ENCODE measurements around the gene DAZAP2. TPM values are rescaled to one million over a fixed set of nuclear protein-coding genes. Genes with fewer than 3 reads are reported as not detected.

DAZAP2 gene
- polyA plus RNA-seq, 1 donor from 2014 or later: 97.9 TPM

DNA sequence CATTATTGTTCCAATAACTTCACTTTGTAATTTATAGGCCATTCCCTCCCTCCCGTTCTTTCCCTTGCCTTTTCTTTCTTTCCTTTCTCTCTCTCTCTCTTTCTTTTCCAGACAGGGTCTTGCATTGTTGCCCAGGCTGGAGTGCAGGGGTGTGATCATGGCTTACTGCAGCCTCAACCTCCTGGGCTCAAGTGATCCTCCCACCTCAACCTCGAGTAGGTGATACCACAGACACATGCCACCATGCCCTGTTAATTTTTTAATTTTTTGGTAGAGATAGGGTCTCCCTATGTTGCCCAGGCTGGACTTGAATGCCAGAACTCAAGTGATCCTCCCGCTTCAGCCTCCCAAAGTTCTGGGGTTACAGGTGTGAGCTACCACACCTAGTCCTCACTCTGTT lies 14.0 kb upstream of the DAZAP2 start:
- H3K9me2 ChIP-seq (ENCODE audit: insufficient read depth, low read length): no peaks in the 10 kb centered on the region
- peak overlapping the region; percentile 79 for H3K27ac ChIP-seq (ENCODE audit: low read length)
- no peaks in the 10 kb centered on the region for H3K27me3 ChIP-seq (ENCODE audit: insufficient read depth, low read depth, low read length)
- no peaks in the 10 kb centered on the region for H3K36me3 ChIP-seq (ENCODE audit: insufficient read depth, low read length)
- no peaks in the 10 kb centered on the region for H4K20me1 ChIP-seq (ENCODE audit: insufficient read depth)
- peak overlapping the region; percentile 41 for H3K4me3 ChIP-seq (ENCODE audit: low read length)
- H2AFZ ChIP-seq (ENCODE audit: low read depth, low read length): no peak overlapping the region
- no peaks in the 10 kb centered on the region for H3F3A ChIP-seq (ENCODE audit: insufficient read depth, low read length, poor library complexity, severe bottlenecking)
- no peak overlapping the region for H3K9ac ChIP-seq (ENCODE audit: low read length)
- H3K4me2 ChIP-seq (ENCODE audit: low read length): no peak overlapping the region
- no peaks in the 10 kb centered on the region for H3K9me3 ChIP-seq (ENCODE audit: low read length)
- no peak for TF ChIP-seq REST (IDR thresholded peaks at IDR 0.05; ENCODE audit: borderline replicate concordance)
- no peak for TF ChIP-seq CTCF (IDR thresholded peaks at IDR 0.05; ENCODE audit: poor library complexity, severe bottlenecking)
- no peak for TF ChIP-seq EZH2 (IDR thresholded peaks at IDR 0.05; ENCODE audit: borderline replicate concordance, insufficient read depth, low read length, poor library complexity, severe bottlenecking)
- TF ChIP-seq POLR2AphosphoS5 (IDR thresholded peaks at IDR 0.05): no peak
- no peak for TF ChIP-seq MXI1 (conservative IDR thresholded peaks at IDR 0.05; ENCODE audit: poor library complexity, severe bottlenecking)
- TF ChIP-seq TAF1 (IDR thresholded peaks at IDR 0.05; ENCODE audit: low read depth): no peak
- TF ChIP-seq SMC3 (conservative IDR thresholded peaks at IDR 0.05; ENCODE audit: poor library complexity): no peak
- TF ChIP-seq EP300 (conservative IDR thresholded peaks at IDR 0.05; ENCODE audit: poor library complexity, severe bottlenecking): no peak
- no peak for TF ChIP-seq RAD21 (conservative IDR thresholded peaks at IDR 0.05)
- no peaks in the 10 kb centered on the region for H3K79me2 ChIP-seq (replicated peaks; ENCODE audit: insufficient read depth, low read length)

- Histone ChIP-seq H4K20me1 (ENCODE audit: insufficient read depth) (no peaks in the 10 kb centered on the region), H3K9me3 (ENCODE audit: low read length) (no peaks in the 10 kb centered on the region), H3K4me2 (ENCODE audit: low read length) (peak overlapping the region; percentile 52), H3K36me3 (ENCODE audit: insufficient read depth, low read length) (no peaks in the 10 kb centered on the region), H3K4me3 (ENCODE audit: low read length) (peak overlapping the region; percentile 41), H3K9ac (ENCODE audit: low read length) (peak overlapping the region; percentile 45), H3K27me3 (ENCODE audit: insufficient read depth, low read depth, low read length) (no peaks in the 10 kb centered on the region), H3K79me2 (replicated peaks; ENCODE audit: insufficient read depth, low read length) (no peaks in the 10 kb centered on the region), H3F3A (ENCODE audit: insufficient read depth, low read length, poor library complexity, severe bottlenecking) (no peaks in the 10 kb centered on the region), H3K27ac (ENCODE audit: low read length) (peak overlapping the region; percentile 79), H3K9me2 (ENCODE audit: insufficient read depth, low read length) (no peaks in the 10 kb centered on the region), H2AFZ (ENCODE audit: low read depth, low read length) (peak overlapping the region; percentile 27)
- no peak for TF ChIP-seq POLR2AphosphoS5 (IDR thresholded peaks at IDR 0.05)
- no peak for TF ChIP-seq CTCF (IDR thresholded peaks at IDR 0.05; ENCODE audit: poor library complexity, severe bottlenecking)
- TF ChIP-seq RAD21 (conservative IDR thresholded peaks at IDR 0.05): no peak
- no peak for TF ChIP-seq EP300 (conservative IDR thresholded peaks at IDR 0.05; ENCODE audit: poor library complexity, severe bottlenecking)
- no peak for TF ChIP-seq SMC3 (conservative IDR thresholded peaks at IDR 0.05; ENCODE audit: poor library complexity)
- no peak for TF ChIP-seq MXI1 (conservative IDR thresholded peaks at IDR 0.05; ENCODE audit: poor library complexity, severe bottlenecking)
- TF ChIP-seq REST (IDR thresholded peaks at IDR 0.05; ENCODE audit: borderline replicate concordance): no peak
- TF ChIP-seq TAF1 (IDR thresholded peaks at IDR 0.05; ENCODE audit: low read depth): no peak
- TF ChIP-seq EZH2 (IDR thresholded peaks at IDR 0.05; ENCODE audit: borderline replicate concordance, insufficient read depth, low read length, poor library complexity, severe bottlenecking): no peak
Observed at GRCh38 chr12:51225234-51225633, 13.4 kb upstream of the DAZAP2 start.

Measured in neural cell (in vitro differentiated cells).